ELR (cell line): ENCODE data around the gene GUCY1A1.

Source experiments
- DNase-seq: peaks from one replicate; pipeline ENCODE4 v3.0.0-alpha.2; 2015; ENCODE audit warnings: low read depth

The GUCY1A1 gene

DNA sequence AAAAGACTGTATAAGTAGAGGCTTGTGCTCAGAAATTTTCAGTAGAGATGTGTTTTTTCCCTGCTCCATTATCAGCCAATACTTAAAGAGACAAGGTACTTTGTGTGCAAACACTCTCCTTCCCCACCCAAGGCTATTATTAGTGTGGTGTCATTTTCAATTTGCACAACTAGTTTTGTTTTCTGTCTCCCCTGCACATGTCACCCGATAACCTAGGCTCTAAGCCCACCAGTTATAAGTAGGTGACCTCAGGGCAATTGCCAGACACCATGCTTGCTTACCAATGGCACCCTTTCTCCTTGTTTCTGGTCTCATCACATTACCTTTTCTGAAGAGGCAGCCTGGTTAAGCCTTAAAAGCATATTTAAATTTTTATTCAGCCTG, 8.0 kb upstream of the GUCY1A1 start:
- DNase-seq, result no peak

DNA sequence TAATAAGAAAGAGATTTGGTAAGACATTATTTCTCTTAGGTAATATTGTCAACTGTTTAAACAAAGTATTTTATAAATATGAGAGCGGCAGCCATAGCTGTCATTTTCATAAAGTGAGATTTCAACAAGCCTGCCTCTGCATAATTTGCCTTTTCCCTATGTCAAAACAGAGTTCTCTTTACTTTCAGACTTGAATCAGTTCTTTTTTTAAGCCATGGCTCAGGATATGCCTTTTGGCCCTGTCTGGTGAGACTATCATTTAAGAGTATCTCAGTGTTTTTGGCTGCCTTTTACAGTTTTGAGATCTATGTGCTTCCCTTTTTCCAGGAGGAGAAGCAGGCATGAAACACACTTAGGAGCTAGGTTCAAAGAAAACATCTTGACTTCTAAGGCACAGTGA, 7.5 kb upstream of the GUCY1A1 start:
- no peak for DNase-seq

DNA sequence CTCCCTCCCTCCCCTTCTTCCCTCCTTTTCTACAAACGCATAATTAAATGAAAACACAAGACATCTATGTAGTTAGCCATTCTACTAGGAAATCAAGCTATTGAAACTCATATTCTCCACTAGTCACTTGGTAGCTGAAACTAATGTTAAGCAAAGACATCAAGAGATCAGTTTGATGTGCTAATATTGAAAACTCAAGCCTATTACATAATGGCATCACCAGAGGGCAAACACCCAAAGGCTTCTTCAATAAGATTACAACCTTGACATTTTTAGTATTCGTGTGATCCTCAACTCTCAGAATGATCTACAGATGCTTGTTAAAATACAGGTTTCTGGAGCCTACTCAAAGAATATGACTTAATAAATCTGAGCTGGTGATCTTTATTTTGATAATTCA, 6.2 kb upstream of the GUCY1A1 start:
- DNase-seq, result no peak

DNA sequence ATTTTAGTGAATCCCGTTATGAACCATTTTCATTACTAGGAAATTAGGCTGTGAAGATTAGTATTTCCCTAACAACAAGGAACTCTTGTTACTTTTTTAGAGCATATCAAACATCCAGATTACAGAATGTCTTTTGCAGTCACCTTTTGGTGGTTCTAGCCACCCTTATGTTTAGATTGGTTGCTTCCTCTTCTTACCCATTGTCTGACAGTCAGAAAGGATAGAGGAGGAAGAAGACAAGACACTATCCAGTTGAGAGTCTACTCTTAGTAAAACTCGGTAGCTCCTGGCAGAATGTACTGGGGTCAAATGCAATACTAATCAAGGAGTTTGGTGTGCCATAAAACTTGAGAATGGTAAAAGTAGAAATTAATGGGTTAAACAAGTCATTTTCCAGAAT, 1.6 kb upstream of the GUCY1A1 start:
- DNase-seq, result no peak

DNA sequence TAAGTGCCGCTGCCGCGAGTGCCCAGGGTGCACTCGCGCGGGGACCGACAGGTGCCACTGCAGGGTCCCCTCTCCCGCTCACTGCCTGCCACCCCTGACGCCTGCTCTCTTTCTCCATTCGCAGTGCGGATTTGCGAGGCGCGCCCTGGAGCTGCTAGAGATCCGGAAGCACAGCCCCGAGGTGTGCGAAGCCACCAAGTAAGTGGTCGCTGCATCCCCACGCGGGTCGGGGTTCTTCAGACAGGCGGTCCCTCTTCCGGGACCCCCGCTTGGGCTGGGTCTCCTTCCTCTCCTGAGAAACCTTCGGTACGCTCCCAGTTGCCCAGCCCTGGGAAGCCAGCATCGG, 547 bp downstream of the GUCY1A1 start:
- no peak for DNase-seq

DNA sequence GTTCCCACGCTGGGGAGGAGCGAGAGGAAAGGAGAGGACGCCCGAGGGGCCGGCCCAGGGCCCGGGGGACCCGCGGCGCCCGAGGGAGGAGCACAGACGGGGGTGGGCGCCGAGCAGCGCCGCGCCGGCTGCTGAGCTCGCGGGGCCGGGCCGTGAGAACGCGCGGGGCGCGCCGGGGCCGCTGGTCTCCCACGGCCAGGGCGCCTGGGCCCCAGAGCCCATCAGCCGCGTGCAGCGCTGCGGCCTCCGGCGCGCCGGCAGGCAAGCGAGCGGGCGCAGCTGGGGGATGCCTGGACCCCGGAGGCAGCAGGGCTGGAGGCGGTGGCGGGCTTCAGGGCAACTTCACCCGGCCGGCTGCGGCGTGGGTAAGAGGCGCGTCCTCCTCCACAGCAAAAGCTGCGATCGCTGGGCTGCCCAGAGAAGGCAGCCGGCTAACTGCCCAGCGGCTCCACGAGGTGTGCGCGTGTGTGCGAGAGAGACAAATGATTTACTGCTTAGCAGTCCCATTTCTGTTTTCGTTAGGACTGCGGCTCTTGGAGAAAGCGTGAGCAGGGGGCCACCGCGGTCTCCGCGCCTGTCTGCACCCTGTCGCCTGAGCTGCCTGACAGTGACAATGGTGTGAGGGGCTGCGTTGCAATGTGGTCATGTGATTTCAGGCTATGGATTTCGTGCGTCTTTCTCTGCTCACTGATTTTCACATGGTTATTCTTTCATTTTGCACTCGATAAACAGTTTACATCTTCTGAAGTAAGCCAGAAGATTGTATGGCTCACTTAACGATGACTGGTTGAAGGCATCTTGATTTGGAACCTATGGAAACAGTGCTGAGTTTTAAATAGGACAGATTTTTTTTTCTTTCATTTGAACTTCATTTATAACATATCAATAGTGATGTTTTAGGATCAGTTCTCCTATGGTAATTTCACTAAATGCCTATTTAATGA, 1.2 kb downstream of the GUCY1A1 start:
- peak; percentile 22 for DNase-seq

DNA sequence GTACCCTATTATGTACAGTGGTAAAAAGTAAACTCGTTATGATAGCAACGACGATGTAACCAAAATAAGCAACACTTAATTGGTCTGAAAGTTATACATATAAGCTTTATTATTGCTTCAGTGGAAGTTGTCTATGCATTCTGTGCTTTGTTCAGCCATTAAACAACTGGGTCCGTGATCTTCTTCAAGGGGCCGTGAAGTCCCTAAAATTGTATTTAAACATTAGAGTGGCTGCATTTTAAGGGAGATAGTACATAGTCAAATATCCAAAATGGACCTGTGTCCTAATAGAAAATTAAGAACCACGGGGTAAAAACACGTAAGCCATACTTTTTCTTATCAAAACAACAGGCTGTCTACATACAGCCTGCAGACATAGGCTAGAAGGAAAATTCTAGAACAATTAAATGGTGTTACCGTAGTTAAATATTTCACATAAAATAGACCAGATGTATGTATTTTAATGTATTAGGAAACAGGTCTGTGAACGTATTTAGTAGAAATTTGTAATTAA, 2.1 kb downstream of the GUCY1A1 start:
- DNase-seq, result no peak

DNA sequence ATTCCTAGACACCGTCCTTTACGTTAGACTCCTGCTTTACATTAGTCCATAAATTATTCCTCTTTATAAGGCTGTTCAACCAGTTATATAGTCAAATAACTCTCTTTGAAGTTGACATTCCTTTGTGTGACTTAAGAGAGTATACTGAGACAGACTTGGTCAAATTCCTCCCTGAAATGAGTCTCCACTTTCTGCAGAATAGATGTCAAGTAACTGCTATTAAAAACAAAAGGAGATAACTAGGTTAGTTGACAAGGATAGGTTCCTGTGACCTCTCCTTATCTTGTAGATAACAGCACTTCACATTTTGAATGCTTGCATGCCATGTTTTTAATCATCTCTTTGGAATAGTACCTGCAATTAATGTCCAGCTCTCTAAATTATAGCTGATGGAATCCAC, 5.7 kb downstream of the GUCY1A1 start:
- DNase-seq, result no peak

DNA sequence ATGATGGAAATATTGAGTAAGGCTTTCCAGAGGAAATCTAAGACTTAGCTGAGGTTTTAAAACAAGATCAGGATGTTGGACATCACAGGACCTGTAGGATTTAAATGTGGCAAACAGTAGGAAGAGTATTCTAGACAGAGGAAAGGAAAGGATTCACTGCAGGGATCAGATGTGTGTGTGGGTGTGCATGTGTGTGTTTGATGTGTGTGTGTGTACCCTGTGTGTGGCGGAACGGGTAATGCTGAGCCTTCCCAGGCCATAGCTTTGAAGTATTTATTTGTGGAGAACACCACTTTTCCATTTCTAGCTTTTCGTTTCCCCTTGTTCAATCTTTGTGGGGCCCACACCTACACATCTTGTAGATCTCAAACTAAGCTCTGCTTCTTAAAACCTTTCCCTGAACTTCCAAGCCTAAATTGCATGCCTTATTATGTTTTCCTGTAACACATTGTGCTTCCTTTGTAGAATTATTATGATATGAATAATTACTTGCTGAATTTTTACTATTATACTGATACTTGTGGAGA, 6.9 kb downstream of the GUCY1A1 start:
- DNase-seq, result no peak

DNA sequence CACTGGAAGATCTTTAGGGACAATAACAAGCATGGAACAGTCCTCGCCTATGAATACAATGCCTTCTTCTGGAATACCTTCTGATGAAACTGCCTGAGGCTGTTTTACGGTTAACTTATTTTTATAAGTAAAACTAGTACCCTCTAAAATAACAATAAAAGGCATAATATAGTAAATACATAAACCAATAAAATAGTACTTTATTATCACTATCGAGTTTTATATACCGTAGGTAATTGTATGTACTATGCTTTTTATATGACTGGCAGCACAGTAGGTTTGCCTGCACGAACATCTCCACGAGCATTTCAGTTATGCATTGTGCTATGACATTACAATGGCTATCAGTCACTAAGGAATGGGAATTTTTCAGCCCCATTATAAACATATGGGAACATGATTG, 8.0 kb downstream of the GUCY1A1 start:
- DNase-seq, result no peak

DNA sequence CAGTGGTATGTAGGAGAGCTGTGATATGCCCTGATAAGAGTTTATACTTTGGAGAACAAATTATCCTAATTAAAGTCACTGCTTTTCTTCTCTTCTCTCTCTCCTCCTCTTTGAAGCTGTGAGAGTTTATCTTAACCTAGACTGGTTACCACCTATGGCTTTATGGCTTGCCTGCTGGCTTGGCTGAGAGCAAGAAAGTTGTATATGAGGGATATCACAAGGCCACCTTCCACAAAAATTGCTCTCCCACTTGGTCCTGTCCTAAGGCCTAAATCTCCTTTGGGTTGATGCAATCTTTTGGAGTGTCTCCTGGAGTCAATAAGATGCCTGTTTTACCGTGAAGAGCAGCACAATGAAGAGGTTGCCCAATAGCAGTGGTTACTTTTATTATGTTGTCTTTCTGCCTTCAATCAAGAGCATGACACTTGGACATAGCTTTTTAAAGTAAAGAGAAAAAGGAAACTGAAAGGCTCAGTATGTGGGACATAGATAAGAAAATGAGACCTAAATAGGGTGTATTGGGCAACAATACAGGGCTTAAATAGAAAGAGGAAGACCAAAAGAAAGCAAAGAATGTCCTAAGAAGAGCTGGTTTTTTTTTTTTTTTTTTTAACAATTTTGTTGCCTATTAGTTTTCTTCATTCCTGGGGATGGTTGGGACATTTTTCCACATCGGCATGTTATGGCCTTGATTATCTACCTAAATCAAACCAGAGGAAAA, 9.2 kb downstream of the GUCY1A1 start:
- DNase-seq, result no peak

DNA sequence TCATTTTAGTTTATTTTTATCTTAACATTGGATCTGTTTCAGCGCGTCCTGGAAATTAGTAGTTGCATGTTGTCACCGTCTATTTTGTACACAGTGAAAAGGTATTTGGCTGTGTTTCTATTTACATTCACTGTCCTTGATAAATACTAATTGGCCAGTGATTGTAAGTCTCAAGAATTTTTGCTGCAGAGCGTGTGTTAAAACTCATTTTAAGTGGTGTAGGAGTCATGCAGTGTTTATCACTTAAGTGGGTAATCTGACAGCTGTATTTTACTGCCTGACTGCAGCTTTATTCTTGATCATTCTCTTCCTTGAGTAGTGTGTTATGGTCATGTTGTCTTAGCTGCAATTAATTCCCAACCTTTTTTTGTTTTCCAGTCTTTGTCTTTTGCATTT, 9.8 kb downstream of the GUCY1A1 start:
- DNase-seq, result no peak

DNA sequence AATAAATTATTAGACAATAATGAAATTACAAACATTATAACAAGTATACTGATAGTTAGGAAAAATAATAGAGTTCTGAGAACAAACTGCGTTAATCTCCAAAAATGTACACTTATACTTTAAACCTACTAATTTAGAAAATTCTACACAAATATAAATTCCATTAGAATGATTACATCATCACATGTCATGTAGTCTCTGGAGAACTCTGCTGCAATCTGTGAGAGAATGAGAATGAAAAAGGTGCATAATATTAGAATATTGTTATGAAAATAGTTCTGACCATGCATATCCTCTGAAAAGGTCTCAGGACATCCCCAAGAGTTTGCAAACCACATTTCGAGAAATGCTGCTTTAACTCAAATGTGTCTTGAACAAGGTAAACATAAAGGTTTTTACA, 11.4 kb downstream of the GUCY1A1 start:
- DNase-seq, result no peak

DNA sequence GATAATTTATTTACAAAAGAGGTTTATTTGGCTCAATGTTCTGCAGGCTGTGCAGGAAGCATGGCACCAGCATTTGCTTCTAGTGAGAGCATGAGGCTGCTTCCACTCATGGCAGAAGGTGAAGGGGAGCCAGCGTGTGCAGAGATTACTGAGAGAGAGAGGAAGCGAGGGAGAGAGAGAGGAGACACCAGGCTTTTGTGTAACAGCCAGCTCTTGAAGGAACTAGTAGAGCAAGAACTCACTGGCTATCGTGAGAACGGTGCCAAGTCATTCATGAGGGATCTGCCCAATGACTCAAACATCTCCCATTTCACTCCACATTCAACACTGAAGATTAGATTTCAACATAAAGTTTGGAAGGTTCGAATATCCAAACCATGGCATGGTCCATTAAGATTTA, 12.7 kb downstream of the GUCY1A1 start:
- DNase-seq, result no peak

DNA sequence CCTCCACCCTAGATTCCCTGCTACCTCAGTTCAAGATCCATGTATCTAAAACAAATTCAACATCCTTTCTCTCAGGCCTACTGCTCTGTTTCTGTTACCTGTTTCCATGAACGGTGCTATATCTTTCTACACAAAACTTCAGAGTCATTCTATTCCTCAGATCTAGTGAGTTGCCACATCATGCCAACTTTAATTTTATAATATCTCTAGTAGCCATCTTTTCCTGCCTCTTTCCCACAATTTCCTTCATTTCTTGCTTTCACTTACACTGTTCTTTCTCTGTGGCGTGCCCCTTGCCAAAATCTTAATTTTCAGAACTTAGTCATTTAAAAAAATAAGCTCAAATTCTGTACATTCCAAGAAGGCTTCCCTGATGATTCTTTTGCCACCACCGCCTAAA, 15.2 kb downstream of the GUCY1A1 start:
- DNase-seq, result no peak

DNA sequence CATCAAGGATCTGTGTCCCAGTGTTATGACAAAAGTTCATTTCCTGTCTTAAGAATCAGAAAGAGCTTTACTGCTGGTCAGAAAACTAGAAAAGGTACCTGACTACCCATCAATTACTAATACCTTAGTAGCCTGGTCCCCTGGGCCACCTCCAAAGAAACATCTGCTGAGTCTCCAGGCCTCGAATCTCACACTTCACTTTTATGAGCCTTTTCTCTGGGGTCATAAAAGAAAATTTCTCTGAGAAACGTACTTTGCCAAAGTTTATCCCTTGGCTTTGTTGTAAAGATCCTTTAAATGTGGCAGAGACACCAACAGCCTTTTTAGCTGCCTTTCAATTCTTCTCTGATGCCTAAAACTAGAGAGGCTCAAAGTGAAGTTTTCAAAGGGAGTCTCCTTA, 17.8 kb downstream of the GUCY1A1 start:
- DNase-seq, result no peak

DNA sequence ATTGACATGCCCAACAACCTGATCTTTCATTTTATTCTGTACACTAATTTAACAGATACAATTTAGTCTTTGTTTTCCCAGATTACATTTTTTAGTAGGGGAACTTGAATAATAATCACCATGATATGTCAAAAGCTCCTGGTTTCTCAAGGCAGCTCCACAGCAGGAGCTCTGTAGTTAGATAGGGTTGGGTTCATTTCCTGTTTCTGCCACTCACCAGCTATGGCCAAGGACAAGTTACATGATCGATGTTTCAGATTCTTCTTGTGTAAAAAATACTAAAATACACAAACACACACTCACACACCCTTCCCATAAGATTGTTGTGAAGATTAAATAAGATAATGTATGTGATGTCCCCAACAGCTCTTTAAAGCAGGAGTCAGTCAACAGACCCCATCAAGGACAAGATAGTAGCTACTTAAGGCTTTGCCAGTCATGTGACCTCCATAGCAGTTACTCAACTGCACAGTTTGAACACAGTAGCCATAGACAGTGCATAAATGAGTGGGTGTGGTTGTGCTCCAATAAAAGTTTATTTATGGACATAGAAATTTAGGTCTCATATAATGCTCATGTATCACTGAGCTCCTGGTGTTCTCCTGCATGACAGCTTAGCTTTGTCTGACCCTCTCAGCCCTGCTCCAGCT, 18.4 kb downstream of the GUCY1A1 start:
- DNase-seq, result no peak

DNA sequence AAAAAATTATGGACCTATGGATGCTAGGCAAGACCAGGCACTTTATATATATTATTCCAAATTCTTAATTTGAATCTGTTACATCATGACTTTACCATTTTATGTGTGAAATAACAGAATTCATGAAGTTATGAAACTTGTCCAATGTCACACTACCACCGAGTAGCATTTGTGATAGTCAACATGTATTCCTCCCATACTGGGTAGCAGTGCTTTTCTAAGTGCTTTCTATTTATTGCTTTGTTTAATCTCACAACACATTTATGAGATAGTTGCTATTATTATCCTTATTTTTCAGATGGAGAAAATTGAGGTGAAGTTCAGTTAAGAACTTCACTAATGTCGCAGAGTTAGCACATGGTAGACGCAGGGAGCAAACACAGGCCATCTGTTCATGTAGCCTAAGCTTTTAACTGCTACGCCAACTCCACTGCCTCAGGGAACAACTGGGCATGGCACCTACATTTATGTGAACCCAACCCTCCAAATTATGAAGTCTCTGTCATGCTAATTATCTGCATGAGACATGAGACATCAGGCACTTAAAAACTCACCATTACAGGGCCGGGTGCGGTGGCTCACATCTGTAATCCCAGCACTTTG, 20.8 kb downstream of the GUCY1A1 start:
- DNase-seq, result no peak

DNA sequence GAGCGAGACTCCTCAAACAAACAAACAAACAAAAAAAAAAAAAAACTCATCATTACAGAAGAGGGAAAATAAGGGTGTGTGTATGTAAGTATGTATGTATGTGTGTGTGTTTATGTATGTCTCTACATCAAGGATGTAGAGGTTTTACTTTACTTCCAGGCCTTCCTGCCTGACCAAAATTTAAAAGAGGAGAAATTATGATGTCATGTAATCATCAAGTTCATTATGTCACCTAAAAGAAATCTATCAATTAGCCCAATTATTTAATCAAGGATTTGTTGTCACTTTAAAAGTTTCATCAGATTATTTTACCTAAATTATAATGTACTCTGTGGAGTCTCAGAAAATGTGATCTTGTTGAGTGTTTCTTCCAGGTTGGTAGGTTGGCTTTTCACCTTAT, 21.6 kb downstream of the GUCY1A1 start:
- DNase-seq, result no peak

DNA sequence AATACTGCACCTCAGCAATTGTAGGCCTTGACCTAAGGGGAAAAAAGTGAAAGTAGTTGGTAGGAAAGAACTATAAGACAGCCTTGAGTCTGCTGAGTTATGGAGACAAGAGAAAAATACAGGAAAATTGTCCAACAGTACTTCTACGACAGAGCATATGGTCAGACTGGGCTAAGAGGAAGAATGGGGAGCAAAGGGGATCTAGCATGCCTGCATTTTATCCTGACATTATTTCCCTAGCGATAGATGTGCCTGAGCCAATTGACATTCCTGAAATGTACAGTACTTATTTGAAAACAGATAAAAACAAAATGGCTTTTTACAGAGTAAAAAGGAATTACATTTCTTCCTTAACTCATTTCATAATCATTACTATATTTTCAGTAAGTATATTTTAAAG, 22.2 kb downstream of the GUCY1A1 start:
- DNase-seq, result no peak

DNA sequence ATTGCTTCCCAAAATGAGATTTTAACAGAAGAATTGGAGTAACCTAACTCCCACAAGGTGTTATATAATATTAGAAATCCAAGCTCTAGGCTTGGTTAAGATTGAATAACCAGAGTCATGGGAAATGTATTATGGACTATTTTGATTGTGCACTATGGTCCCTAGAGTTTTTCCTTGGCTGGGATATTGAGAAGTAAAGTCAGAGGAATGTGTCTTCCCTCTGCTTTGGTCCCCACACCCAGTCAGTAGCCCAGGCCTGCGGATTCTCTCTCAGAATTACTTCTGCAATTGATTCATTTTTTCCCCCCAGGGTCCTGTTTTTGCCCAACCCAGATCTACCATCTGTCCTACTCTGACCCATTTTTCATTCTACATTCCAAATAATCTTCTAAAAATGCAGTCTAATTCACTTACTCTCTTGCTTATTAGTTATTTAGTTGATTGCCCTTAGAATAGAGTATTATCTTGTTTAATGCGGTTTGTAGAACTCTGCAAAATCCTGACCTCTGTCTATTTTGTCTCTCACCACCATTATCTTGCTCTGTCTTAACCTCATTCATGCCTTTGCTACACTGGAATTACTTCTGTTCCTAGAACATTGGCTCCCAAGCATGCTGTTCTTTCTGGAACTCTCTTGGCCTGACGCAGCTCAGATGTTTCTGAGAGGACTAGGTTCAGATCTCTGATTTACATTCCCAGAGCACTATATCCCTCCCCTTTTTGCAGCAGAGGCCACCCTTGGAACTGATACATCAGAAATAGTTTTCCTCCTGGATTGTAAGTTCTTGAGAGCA, 23.6 kb downstream of the GUCY1A1 start:
- no peak for DNase-seq
